ENCODE measurements around the gene ACKR1.

The ACKR1 gene

GRCh38 chr1:159204161-159205141 is at the start of gene ACKR1:
TSS of gene ACKR1 (plus strand) at chr1:159204875. CDS start at chr1:159204960, 85 bp downstream.
- in situ Hi-C loops (cut with MboI; ENCODE audit: low sequenced_read_pairs), result no loop called here

GRCh38 chr1:159161001-159161718 is 43.5 kb upstream of the ACKR1 start:
- in situ Hi-C loops (cut with MboI; ENCODE audit: low sequenced_read_pairs), result no loop called here

GRCh38 chr1:159161719-159162026 is 43.0 kb upstream of the ACKR1 start:
- in situ Hi-C loops (cut with MboI; ENCODE audit: low sequenced_read_pairs), result no loop called here

- in situ Hi-C loops (cut with MboI; ENCODE audit: low sequenced_read_pairs), result no loop called here
Measured at GRCh38 chr1:159162516-159163265, 42.0 kb upstream of the ACKR1 start.

GRCh38 chr1:159163614-159164228 is 41.0 kb upstream of the ACKR1 start:
- in situ Hi-C loops (cut with MboI; ENCODE audit: low sequenced_read_pairs), result no loop called here

GRCh38 chr1:159168043-159168442 is 36.6 kb upstream of the ACKR1 start:
- in situ Hi-C loops (cut with MboI; ENCODE audit: low sequenced_read_pairs), result no loop called here

- in situ Hi-C loops (cut with MboI; ENCODE audit: low sequenced_read_pairs), result no loop called here
Measured at GRCh38 chr1:159170639-159171038, 34.0 kb upstream of the ACKR1 start.

GRCh38 chr1:159171254-159171687 is 33.4 kb upstream of the ACKR1 start, which contains the start of gene CADM3:
TSS of gene CADM3 (plus strand) at chr1:159171615. CDS start at chr1:159171766, 151 bp downstream.
- in situ Hi-C loops (cut with MboI; ENCODE audit: low sequenced_read_pairs), result no loop called here

- in situ Hi-C loops (cut with MboI; ENCODE audit: low sequenced_read_pairs), result no loop called here
Measured at GRCh38 chr1:159171688-159172501, 32.8 kb upstream of the ACKR1 start.

- in situ Hi-C loops (cut with MboI; ENCODE audit: low sequenced_read_pairs), result no loop called here
Measured at GRCh38 chr1:159172614-159173291, 31.9 kb upstream of the ACKR1 start.

GRCh38 chr1:159173320-159173719 is 31.4 kb upstream of the ACKR1 start:
- in situ Hi-C loops (cut with MboI; ENCODE audit: low sequenced_read_pairs), result no loop called here

- in situ Hi-C loops (cut with MboI; ENCODE audit: low sequenced_read_pairs), result no loop called here
Measured at GRCh38 chr1:159175571-159175970, 29.1 kb upstream of the ACKR1 start.

GRCh38 chr1:159177272-159177907 is 27.3 kb upstream of the ACKR1 start:
- in situ Hi-C loops (cut with MboI; ENCODE audit: low sequenced_read_pairs), result no loop called here

GRCh38 chr1:159179906-159180305 is 24.8 kb upstream of the ACKR1 start:
- in situ Hi-C loops (cut with MboI; ENCODE audit: low sequenced_read_pairs), result no loop called here

- in situ Hi-C loops (cut with MboI; ENCODE audit: low sequenced_read_pairs), result no loop called here
Measured at GRCh38 chr1:159180516-159180915, 24.2 kb upstream of the ACKR1 start.

- in situ Hi-C loops (cut with MboI; ENCODE audit: low sequenced_read_pairs), result no loop called here
Measured at GRCh38 chr1:159181328-159182024, 23.2 kb upstream of the ACKR1 start.

- in situ Hi-C loops (cut with MboI; ENCODE audit: low sequenced_read_pairs), result no loop called here
Measured at GRCh38 chr1:159184201-159184600, 20.5 kb upstream of the ACKR1 start.

- in situ Hi-C loops (cut with MboI; ENCODE audit: low sequenced_read_pairs), result no loop called here
Measured at GRCh38 chr1:159185121-159185520, 19.6 kb upstream of the ACKR1 start.
